ENCODE results near the gene ZMYND10.

The ZMYND10 gene

DNA sequence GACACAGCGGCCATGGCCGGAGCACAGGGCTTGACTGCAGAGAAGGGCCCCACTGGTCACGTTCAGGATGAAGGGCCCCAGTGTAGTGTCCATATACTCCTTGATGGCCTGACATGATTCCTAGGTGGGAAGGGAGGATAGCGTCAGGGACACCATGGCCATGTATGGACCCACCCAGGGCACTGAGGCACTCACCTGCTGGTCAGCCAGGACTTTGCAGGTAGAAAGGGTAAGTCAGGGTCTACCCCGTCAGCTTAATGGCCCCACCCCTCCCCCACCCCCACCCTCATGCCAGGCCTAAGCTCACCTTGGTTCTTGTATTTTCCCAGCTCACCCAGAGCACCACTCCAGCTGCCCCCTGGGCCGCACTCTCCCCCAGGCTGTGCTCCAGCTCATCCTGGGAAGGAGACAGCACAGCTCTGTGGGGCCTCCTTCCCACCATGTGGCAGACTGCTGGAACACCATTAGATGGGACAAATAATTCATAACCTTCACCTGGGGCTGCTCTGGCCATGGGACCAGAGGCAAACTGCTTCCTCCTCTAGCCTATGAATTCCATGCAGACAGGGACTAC lies 44.8 kb downstream of the ZMYND10 start:
- DNase-seq, result no peak

DNA sequence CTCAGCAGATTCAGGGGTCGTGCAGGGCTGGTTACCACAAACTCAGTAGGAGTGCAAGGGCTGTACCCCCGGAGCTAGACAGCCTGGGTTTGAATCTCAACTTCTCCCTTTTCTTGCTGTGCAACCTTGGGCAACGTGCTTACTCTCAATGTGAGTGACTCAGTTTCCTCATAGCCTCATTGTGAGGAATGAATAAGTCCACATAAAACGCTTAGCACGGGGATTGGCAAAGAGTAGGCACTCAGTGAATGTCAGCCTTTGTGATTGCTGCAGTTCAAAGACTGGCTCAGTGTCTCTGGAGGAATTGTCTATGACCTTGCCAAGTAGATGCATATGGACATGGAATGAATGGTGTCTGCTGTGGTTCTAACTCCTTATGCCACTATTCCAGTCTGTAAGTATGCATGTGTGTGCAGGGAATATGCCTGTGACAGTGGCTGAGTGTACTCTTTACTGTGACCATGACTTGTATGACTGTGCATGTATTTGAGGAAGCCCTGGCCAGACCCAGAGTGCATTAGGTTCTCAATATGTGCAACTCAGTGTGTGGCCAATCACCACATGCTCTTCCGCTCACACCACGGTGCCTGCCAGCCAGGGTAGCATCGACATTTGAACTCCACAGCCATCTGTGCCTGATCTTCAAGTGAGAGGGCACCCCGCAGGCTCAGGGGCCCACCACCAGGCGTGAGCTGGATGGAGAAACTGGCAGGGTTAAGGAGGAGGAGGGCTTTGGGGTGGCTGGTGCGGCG lies 45.4 kb downstream of the ZMYND10 start:
- no peak for DNase-seq

GRCh38 chr3:50299638-50299928 lies 45.9 kb downstream of the ZMYND10 start:
- no peak for DNase-seq

DNA sequence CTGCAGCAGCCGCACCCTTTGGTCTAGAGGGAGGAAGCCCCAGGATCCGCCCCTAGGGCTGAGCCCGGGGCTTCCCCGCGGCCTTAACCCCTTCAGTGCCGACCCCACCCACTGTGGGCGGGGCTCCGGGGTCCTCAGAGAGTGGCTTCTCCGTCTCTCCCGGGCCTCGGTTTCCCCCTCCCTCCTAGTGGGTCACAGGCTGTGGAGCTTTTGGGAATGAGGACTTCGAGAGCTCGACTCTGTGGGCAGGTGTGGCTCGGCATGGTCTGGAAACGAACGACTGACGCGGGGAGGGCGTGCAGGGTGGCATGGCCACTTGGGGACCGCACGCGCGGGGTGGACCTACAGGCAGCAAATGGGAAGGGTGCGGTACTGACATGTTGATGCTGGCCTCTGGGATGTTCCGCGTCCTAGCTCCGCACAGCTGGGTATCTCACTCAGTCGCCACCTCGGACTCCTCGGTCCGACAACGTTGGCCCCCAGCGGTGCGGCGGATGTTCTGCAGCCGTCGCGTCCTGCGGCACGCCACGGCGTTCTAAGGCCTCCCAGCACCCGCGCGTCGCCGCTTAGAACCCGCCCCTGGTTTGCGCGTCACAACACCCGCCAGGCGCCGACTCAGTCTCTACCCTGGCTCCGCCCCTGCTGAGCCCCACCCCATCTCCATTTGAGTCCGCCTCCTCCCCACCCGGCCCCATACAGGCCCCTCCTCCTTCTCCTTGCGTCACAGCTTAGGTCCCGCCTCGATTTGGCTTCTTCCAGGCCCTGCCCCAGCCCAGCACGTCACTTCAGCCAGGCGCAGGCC lies 46.5 kb downstream of the ZMYND10 start, which contains the start of the genes HYAL3 and NAA80:
TSS of gene HYAL3 (minus strand) at position 570 of the 802 bp plus-strand sequence. CDS start 3,803 bp downstream, outside the sequence.
TSS of gene NAA80 (minus strand) at position 570 of the 802 bp plus-strand sequence. CDS start 1,942 bp downstream, outside the sequence.
- peak; percentile 86 for DNase-seq

DNA sequence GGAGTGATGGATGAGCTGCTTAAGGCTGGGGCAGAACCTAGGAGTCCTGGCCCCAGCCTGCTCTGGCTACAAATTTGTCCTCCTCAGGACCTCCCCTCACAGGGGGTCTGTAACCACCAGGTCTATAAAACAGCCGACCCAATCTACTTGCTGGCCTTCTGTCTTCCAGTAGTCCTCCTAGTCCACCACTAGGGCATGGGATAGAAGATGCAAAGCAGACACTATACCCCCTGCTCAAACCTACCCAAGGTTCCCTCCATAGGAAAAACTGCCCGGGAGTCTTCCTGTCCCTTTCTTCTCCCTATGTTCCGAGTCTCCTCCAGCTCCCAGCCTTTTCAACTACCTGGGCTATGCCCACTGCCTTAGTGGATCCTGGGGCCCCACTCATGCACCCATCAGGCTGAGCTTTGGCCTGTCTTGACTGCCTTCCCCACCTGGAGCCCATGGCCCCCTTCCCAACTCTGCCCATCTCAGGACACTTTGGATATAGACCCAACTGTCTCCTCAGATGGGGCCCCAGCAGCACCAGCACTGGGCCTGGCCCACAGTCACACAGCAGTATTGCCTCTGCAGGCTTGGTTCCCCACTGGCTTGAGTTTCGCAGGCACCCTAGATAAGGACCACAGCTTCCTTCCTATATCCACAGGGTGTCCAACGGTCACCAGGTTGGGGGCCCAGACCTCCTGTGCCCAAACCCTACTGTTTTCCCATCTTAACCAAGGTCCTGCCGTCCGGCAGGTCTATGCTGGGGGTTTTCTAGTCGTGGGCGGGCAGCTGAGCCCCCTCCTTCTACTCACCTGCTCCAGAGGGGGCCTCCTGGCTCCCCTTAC lies 47.4 kb downstream of the ZMYND10 start:
- no peak for DNase-seq

GRCh38 chr3:50297384-50297775 lies 48.2 kb downstream of the ZMYND10 start:
- DNase-seq, result no peak

DNA sequence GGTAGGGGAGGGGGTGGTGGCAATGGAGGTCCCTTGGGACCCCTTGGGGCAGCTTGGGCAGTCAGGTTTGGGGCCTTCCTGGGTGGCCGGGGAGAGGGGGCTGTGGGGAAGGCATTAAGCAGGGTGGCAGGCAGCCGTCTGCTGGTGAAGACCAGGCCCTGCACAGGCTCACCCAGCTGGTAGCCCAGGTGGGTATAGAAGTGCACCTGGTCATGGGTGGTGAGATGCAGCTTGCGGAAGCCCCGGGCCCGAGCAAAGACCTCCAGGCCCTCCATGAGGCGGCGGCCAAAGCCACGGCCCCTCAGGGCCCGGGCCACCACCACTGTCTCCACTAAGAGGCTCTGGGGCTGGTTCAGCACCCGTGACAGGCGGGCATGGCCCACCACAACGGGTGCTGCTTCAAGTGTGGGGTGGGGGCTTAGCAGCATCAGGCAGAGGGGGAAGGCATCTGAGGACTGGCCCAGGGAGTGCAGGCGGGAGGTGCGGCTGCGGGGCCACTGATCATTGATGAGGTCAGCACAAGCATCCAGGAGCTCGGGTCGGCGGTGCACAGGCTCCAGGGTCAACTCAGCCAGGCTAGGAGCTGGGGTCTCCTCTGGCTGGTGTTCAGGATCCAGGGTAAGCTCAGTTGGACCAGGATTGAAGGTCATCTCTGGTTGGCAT lies 48.7 kb downstream of the ZMYND10 start:
- no peak for DNase-seq

GRCh38 chr3:50295553-50296431 lies 49.7 kb downstream of the ZMYND10 start:
- no peak for DNase-seq

GRCh38 chr3:50294492-50295403 lies 50.8 kb downstream of the ZMYND10 start:
- no peak for DNase-seq

- DNase-seq, result no peak
These were observed 51.4 kb downstream of the ZMYND10 start for GRCh38 chr3:50294089-50294488.

GRCh38 chr3:50293079-50293801 lies 52.3 kb downstream of the ZMYND10 start:
- no peak for DNase-seq

GRCh38 chr3:50292159-50293078 lies 53.1 kb downstream of the ZMYND10 start, which contains the start of gene IFRD2:
TSS of gene IFRD2 (minus strand) at chr3:50292429. CDS start at chr3:50292274, 155 bp downstream.
- DNase-seq, result peak; percentile 87

Data from NCI-H510A treated with DMSO at 0.1 percent for 48 hours (cell line).